Upper lobe of left lung (tissue), 4 donors: ENCODE results near the gene SNN.
A peak's percentile ranks its signal among the peaks of the same experiment; 100 is the strongest.

Source experiments
- EP300 ChIP-seq, 4 donors: sonication (generic); formaldehyde crosslinking; IDR thresholded peaks; one replicate each; pipeline ENCODE4 v1.5.1; 2017; ENCODE audit warnings: antibody characterized with exemption in 4 of 4, control low read depth in 2 of 4
- POLR2A ChIP-seq, 4 donors: fragments of 450-650 bp; IDR thresholded peaks; one replicate each; pipeline ENCODE4 v1.5.1; 2016 to 2017; ENCODE audit warnings: antibody characterized with exemption in 4 of 4, mild to moderate bottlenecking in 2 of 4
- POLR2AphosphoS5 ChIP-seq, 2 donors: sonication (generic); formaldehyde crosslinking; IDR thresholded peaks; one replicate each; pipeline ENCODE4 v1.5.1; 2017; ENCODE audit warnings: antibody characterized with exemption in 2 of 2
- TF ChIP-seq, protein P1 (sequence below), 6 experiments: fragments of 450-650 bp in 4 of 6; fragments of 200-600 bp in 2 of 6; sonication (generic) in 2 of 6; IDR thresholded peaks; one replicate each; pipeline ENCODE4 v1.5.1; 2016 to 2019; ENCODE audit warnings: antibody characterized with exemption in 6 of 6

DNA sequence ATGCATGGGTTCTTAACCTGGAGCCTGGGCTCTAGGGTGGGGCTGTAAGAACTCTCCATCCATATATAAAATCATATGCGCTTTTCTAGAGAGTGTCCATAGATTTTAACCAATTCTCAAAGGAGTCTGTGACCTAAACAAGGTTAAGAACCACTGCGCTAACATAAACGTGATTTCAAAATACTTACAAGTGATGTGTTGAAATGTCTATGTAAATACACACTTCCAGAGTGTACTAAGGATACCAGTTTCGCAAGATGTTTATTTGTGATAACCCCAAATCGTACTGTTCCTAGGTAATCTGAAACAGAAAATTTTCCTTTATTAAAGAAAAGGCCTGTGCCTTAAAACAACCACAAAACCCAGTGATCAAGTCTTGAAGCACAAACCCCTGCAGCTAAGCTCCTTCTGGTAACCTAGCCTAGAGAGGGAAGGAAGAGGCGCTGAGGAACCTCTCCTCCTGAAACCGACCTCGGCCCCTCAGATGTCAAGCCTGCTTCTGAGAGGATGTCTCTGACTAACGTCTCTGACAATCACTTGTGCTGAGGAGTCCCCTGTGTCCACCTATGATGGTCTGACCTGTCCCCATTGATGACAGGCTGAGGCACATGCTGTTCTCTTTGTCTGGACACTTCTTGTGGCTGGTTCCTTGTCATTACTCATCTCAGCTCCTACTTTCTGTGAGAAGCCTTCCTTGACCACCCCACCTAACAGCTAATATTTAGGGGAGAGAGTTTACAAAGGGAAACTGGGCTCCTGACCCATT is 32.2 kb downstream of the SNN start:
- TF ChIP-seq, protein P1, sequence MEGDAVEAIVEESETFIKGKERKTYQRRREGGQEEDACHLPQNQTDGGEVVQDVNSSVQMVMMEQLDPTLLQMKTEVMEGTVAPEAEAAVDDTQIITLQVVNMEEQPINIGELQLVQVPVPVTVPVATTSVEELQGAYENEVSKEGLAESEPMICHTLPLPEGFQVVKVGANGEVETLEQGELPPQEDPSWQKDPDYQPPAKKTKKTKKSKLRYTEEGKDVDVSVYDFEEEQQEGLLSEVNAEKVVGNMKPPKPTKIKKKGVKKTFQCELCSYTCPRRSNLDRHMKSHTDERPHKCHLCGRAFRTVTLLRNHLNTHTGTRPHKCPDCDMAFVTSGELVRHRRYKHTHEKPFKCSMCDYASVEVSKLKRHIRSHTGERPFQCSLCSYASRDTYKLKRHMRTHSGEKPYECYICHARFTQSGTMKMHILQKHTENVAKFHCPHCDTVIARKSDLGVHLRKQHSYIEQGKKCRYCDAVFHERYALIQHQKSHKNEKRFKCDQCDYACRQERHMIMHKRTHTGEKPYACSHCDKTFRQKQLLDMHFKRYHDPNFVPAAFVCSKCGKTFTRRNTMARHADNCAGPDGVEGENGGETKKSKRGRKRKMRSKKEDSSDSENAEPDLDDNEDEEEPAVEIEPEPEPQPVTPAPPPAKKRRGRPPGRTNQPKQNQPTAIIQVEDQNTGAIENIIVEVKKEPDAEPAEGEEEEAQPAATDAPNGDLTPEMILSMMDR (IDR thresholded peaks at IDR 0.05), result no peak
- TF ChIP-seq POLR2AphosphoS5 (IDR thresholded peaks at IDR 0.05) (no peak), EP300 (IDR thresholded peaks at IDR 0.05) (peak in 1 of 4 donors; percentile 63), POLR2A (IDR thresholded peaks at IDR 0.05) (no peak)
